PC-3 (cell line): Measurements from ENCODE around the gene GSTP1. TPM values are rescaled to one million over a fixed set of nuclear protein-coding genes. Genes with fewer than 3 reads are reported as not detected.

ENCODE experiments used
- ATAC-seq: fragments of 200-7000 bp; cut with Tn5 transposase; 2 replicates; pipeline ENCODE4 v1.9.1; 2020; ENCODE audit warnings: mild to moderate bottlenecking, moderate library complexity
- BruUV-seq: library from RNA; stranded (reverse); fragments of 400-500 nt; replicated peaks from 2 replicates; lab custom pipeline; 2021; lab: Mats Ljungman, UMichigan
- CTCF ChIA-PET: fragments of 300-600 bp; sonication (Branson Sonifier 250); formaldehyde crosslinking; loops from one replicate; lab custom pipeline; 2022; ENCODE audit warnings: antibody characterized with exemption; lab: Charles Lee
- POLR2A ChIA-PET: fragments of 300-600 bp; sonication (Branson Sonifier 250); formaldehyde crosslinking; loops from one replicate; lab custom pipeline; 2022; ENCODE audit warnings: antibody characterized with exemption; ENCODE audit not compliant: unreplicated experiment; lab: Charles Lee
- DNase-seq: peaks from one replicate; pipeline ENCODE4 v3.0.0-alpha.2; 2015
- H2AFZ ChIP-seq: fragments of 300-600 bp; sonication (generic); 2 replicates; pipeline ENCODE4 v1.6.0; 2016; ENCODE audit warnings: antibody characterized with exemption, low read length
- H3F3A ChIP-seq: fragments of 300-600 bp; sonication (generic); one replicate; pipeline ENCODE4 v1.6.0; 2017; ENCODE audit warnings: antibody characterized with exemption, low read length, control low read depth, mild to moderate bottlenecking; ENCODE audit not compliant: unreplicated experiment
- H3K27ac ChIP-seq: fragments of 300-600 bp; sonication (generic); 2 replicates; pipeline ENCODE4 v1.5.1; 2016; ENCODE audit warnings: mild to moderate bottlenecking, low read length
- H3K27me3 ChIP-seq: fragments of 300-600 bp; sonication (generic); 2 replicates; pipeline ENCODE4 v1.6.1; 2016; ENCODE audit warnings: low read length, mixed read lengths
- H3K36me3 ChIP-seq: fragments of 300-600 bp; sonication (generic); 2 replicates; pipeline ENCODE4 v1.6.1; 2016; ENCODE audit warnings: low read depth, mixed run types, low read length, mixed read lengths
- H3K4me1 ChIP-seq: fragments of 300-600 bp; sonication (generic); 2 replicates; pipeline ENCODE4 v1.5.1; 2016; ENCODE audit warnings: low read length; ENCODE audit not compliant: insufficient read depth
- H3K4me2 ChIP-seq: fragments of 300-600 bp; sonication (generic); 2 replicates; pipeline ENCODE4 v1.6.0; 2016; ENCODE audit warnings: low read length
- H3K4me3 ChIP-seq: fragments of 300-600 bp; sonication (generic); 2 replicates; pipeline ENCODE4 v1.5.1; 2016; ENCODE audit warnings: mild to moderate bottlenecking, low read length, mixed read lengths
- H3K79me2 ChIP-seq: fragments of 300-600 bp; sonication (generic); 2 replicates; pipeline ENCODE4 v1.6.1; 2017; ENCODE audit warnings: low read length, mixed read lengths
- H3K9ac ChIP-seq: fragments of 300-600 bp; sonication (generic); 2 replicates; pipeline ENCODE4 v1.6.0; 2016; ENCODE audit warnings: mild to moderate bottlenecking, low read length
- H3K9me2 ChIP-seq: fragments of 300-600 bp; sonication (generic); replicated peaks from 2 replicates; pipeline ENCODE4 v1.6.1; 2016; ENCODE audit warnings: mixed run types, low read length, mixed read lengths
- H3K9me3 ChIP-seq: fragments of 300-600 bp; sonication (generic); 2 replicates; pipeline ENCODE4 v1.6.1; 2016; ENCODE audit warnings: low read length, mixed read lengths
- H4K20me1 ChIP-seq: fragments of 300-600 bp; sonication (generic); 2 replicates; pipeline ENCODE4 v1.6.1; 2016; ENCODE audit warnings: low read length, mixed read lengths
- CTCF ChIP-seq: fragments of 300-600 bp; sonication (generic); conservative IDR thresholded peaks from 2 replicates; pipeline ENCODE4 v1.5.1; 2017; ENCODE audit warnings: antibody characterized with exemption, low read depth, mild to moderate bottlenecking, low read length
- EZH2 ChIP-seq: fragments of 300-600 bp; sonication (generic); IDR thresholded peaks from one replicate; pipeline ENCODE4 v1.6.1; 2017; ENCODE audit warnings: antibody characterized with exemption, mild to moderate bottlenecking, low read length; ENCODE audit not compliant: unreplicated experiment
- EZH2phosphoT487 ChIP-seq: fragments of 300-600 bp; sonication (generic); IDR thresholded peaks from 2 replicates; pipeline ENCODE4 v1.6.1; 2018; ENCODE audit warnings: mild to moderate bottlenecking, antibody characterized with exemption, low read length, borderline replicate concordance
- intact Hi-C: fragments of 100-400 bp; cut with micrococcal nuclease; formaldehyde crosslinking; loops from 2 replicates; pipeline ENCODE4 v1.9.0; 2023
- total RNA-seq: library from RNA; depleted of rRNA; stranded (reverse); fragments of >200 nt; gene quantifications from 2 replicates; pipeline ENCODE4 v1.2.3, GENCODE V29; 2014

GSTP1 gene
- total RNA-seq, 1 experiment from 2014 or later, result 1,154 TPM

DNA sequence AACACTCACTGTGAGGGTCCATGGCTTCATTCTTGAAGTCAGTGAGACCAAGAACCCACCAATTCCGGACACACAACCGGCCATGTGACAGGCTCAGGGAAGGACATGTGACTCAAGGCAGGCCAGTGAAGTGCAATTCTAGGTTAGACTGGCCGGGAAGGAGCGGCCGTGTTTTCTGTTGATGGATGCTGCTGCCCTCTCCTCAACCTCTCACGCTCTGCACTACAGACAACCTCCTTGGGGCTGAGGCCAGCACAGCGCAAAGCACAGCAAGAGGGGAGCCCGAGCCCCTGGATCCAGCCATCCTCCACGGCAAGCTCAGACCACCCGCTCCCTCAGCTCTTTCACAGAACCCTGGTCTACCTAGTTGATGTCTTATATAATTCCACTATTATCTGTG, 43.4 kb downstream of the GSTP1 start:
- Histone ChIP-seq H3K4me1 (peaks cover 18% of the 10 kb centered on the region), H3K27ac (no peak overlapping the region), H2AFZ (no peak overlapping the region), H3F3A (no peaks in the 10 kb centered on the region), H3K4me2 (no peak overlapping the region), H3K9ac (no peak overlapping the region), H3K36me3 (no peaks in the 10 kb centered on the region), H3K4me3 (no peak overlapping the region), H3K79me2 (no peaks in the 10 kb centered on the region), H3K9me3 (no peaks in the 10 kb centered on the region), H3K27me3 (no peaks in the 10 kb centered on the region), H4K20me1 (no peaks in the 10 kb centered on the region), H3K9me2 (no peaks in the 10 kb centered on the region)
- ChIA-PET POLR2A (no interaction called here), CTCF (no interaction called here)
- ATAC-seq (no peak), DNase-seq (no peak)
- TF ChIP-seq EZH2 (no peak), CTCF (no peak), EZH2phosphoT487 (no peak)
- no TSS peak for BruUV-seq
- intact Hi-C loops, result no loop called here

DNA sequence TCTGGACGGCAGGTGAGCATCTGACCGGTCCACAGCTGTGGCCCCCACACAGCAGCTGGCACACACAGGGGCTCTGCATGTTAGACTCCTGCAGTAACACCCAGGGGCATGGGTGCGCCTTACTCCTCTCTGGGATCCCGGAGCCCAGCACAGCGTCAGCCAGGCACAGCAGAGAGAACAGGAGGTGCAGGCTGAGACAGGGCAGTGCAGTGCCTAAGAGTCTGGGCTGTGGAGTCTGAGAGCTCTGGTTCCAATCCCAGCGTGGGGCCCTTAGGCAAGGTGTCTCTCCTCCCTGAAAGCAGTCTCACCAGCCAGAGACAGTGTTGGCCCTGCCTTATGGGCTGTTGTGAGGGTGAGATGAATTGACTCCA, 43.8 kb downstream of the GSTP1 start:
- no peak overlapping the region for H2AFZ ChIP-seq
- H3F3A ChIP-seq, result no peaks in the 10 kb centered on the region
- no peak overlapping the region for H3K9ac ChIP-seq
- H3K27ac ChIP-seq, result no peak overlapping the region
- no peak overlapping the region for H3K4me2 ChIP-seq
- ChIA-PET CTCF (no interaction called here), POLR2A (no interaction called here)
- no TSS peak for BruUV-seq
- ATAC-seq (no peak), DNase-seq (no peak)
- no peaks in the 10 kb centered on the region for H4K20me1 ChIP-seq
- H3K27me3 ChIP-seq, result no peaks in the 10 kb centered on the region
- H3K4me1 ChIP-seq, result peaks cover 18% of the 10 kb centered on the region
- no peaks in the 10 kb centered on the region for H3K9me3 ChIP-seq
- TF ChIP-seq CTCF (no peak), EZH2phosphoT487 (no peak), EZH2 (no peak)
- no peaks in the 10 kb centered on the region for H3K79me2 ChIP-seq
- no peaks in the 10 kb centered on the region for H3K36me3 ChIP-seq
- no peaks in the 10 kb centered on the region for H3K9me2 ChIP-seq
- intact Hi-C loops, result no loop called here
- H3K4me3 ChIP-seq, result no peak overlapping the region

GRCh38 chr11:67627812-67628624, 44.4 kb downstream of the GSTP1 start:
- BruUV-seq, result no TSS peak
- Histone ChIP-seq H3K4me3 (no peak overlapping the region), H3F3A (no peaks in the 10 kb centered on the region), H3K4me2 (peak overlapping the region; percentile 98), H3K36me3 (no peaks in the 10 kb centered on the region), H3K9me3 (no peaks in the 10 kb centered on the region), H3K27ac (no peak overlapping the region), H3K27me3 (no peaks in the 10 kb centered on the region), H3K9ac (peak overlapping the region; percentile 75; the same call in 1 of the 2 replicates), H4K20me1 (no peaks in the 10 kb centered on the region), H3K79me2 (no peaks in the 10 kb centered on the region), H3K9me2 (no peaks in the 10 kb centered on the region), H2AFZ (no peak overlapping the region), H3K4me1 (peaks cover 18% of the 10 kb centered on the region)
- intact Hi-C loops, result no loop called here
- no peak for ATAC-seq
- POLR2A ChIA-PET, result no interaction called here
- DNase-seq, result no peak
- no peak for TF ChIP-seq EZH2phosphoT487
- no peak for TF ChIP-seq EZH2
- TF ChIP-seq CTCF, result no peak
- CTCF ChIA-PET, result interaction anchor here (2.9 kb wide), 1 partner anchor 31 kb away, joined by 32 read pairs; no protein-coding TSS in a partner anchor
